Endothelial cell of umbilical vein (primary cell): ENCODE measurements around the gene SPTBN4. TPM values are rescaled to one million over a fixed set of nuclear protein-coding genes. Genes with fewer than 3 reads are reported as not detected.

Experiments
- BruUV-seq: library from RNA; stranded (reverse); fragments of 400-500 nt; replicated peaks from 2 replicates; lab custom pipeline; 2021; lab: Mats Ljungman, UMichigan
- CTCF ChIA-PET: fragments of 300-600, 350-600 bp; sonication (Branson Sonifier 250); formaldehyde crosslinking; loops from one replicate; lab custom pipeline; 2021; ENCODE audit warnings: antibody characterized with exemption, inconsistent platforms; lab: Charles Lee
- POLR2A ChIA-PET: fragments of 300-600, 350-600 bp; sonication (Branson Sonifier 250); formaldehyde crosslinking; loops from one replicate; lab custom pipeline; 2021; ENCODE audit warnings: antibody characterized with exemption, inconsistent platforms; lab: Charles Lee
- DNase-seq: peaks from one replicate; pipeline ENCODE4 v3.0.0-alpha.2; 2011; ENCODE audit warnings: low read depth, low spot score
- FAIRE-seq: peaks from 2 replicates; lab custom pipeline; 2011; peaks lifted over from hg19 to GRCh38; lab: Jason Lieb, UNC
- H2AFZ ChIP-seq: 2 replicates; pipeline ENCODE4 v1.6.0; 2012; ENCODE audit warnings: low read depth, low read length, control low read depth, inconsistent platforms
- H3K27ac ChIP-seq: 2 replicates; pipeline ENCODE4 v1.5.1; 2011; ENCODE audit warnings: low read depth, mild to moderate bottlenecking, control low read depth, low read length, moderate library complexity; ENCODE audit not compliant: insufficient read depth
- H3K27me3 ChIP-seq, 2 experiments: 2 replicates each; pipeline versions ENCODE4 v1.6.0 to v1.6.1; 2011; ENCODE audit warnings: low read length in 2 of 2, mixed read lengths in 1 of 2; ENCODE audit not compliant: control insufficient read depth in 2 of 2, insufficient read depth in 2 of 2
- H3K36me3 ChIP-seq, 2 experiments: 2 replicates in 1 of 2; 3 replicates in 1 of 2; pipeline ENCODE4 v1.5.1; 2011; ENCODE audit warnings: low read length in 2 of 2, mild to moderate bottlenecking in 1 of 2, moderate library complexity in 1 of 2; ENCODE audit not compliant: control insufficient read depth in 2 of 2, insufficient read depth in 2 of 2; ENCODE audit errors: extremely low read depth in 1 of 2
- H3K4me1 ChIP-seq: 3 replicates; pipeline ENCODE4 v1.5.1; 2011; ENCODE audit warnings: mild to moderate bottlenecking, low read length; ENCODE audit not compliant: control insufficient read depth, insufficient read depth; ENCODE audit errors: extremely low read depth
- H3K4me2 ChIP-seq: 2 replicates; pipeline ENCODE4 v1.6.1; 2011; ENCODE audit warnings: low read length, control low read depth, mixed read lengths; ENCODE audit not compliant: insufficient read depth
- H3K4me3 ChIP-seq, 3 experiments: fragments of 200-600 bp in 1 of 3; sonication (generic), shearing (Covaris generic) in 1 of 3; replicated peaks in 1 of 3; 2 replicates each; pipeline ENCODE4 v1.5.1; 2011 to 2016; ENCODE audit warnings: control low read depth in 3 of 3, low read length in 3 of 3, mild to moderate bottlenecking in 2 of 3, inconsistent platforms in 1 of 3, low read depth in 1 of 3, moderate library complexity in 1 of 3; ENCODE audit not compliant: insufficient read depth in 1 of 3
- H3K79me2 ChIP-seq: 2 replicates; pipeline ENCODE4 v1.6.0; 2012; ENCODE audit warnings: low read length, inconsistent platforms; ENCODE audit not compliant: control insufficient read depth, insufficient read depth
- H3K9ac ChIP-seq: replicated peaks from 2 replicates; pipeline ENCODE3; 2011; ENCODE audit warnings: low read length, control low read depth; ENCODE audit not compliant: insufficient read depth; ENCODE audit errors: extremely low read depth
- H3K9me1 ChIP-seq: replicated peaks from 3 replicates; pipeline ENCODE4 v1.6.0; 2011; ENCODE audit warnings: mild to moderate bottlenecking, low read length; ENCODE audit not compliant: control insufficient read depth, insufficient read depth; ENCODE audit errors: extremely low read depth
- H3K9me3 ChIP-seq: replicated peaks from 2 replicates; pipeline ENCODE4 v1.5.1; 2012; ENCODE audit warnings: low read length, inconsistent platforms; ENCODE audit not compliant: control insufficient read depth, insufficient read depth
- H4K20me1 ChIP-seq: replicated peaks from 2 replicates; pipeline ENCODE3; 2011; ENCODE audit warnings: mild to moderate bottlenecking, low read length; ENCODE audit not compliant: control insufficient read depth, insufficient read depth; ENCODE audit errors: extremely low read depth
- EZH2 ChIP-seq: IDR thresholded peaks from 2 replicates; pipeline ENCODE4 v1.6.1; 2012; ENCODE audit warnings: borderline replicate concordance, low read depth, mild to moderate bottlenecking, moderate library complexity, low read length, inconsistent platforms; ENCODE audit not compliant: severe bottlenecking
- FOS ChIP-seq: IDR thresholded peaks from 2 replicates; pipeline ENCODE4 v1.6.1; 2011; ENCODE audit warnings: mild to moderate bottlenecking, low read length, moderate library complexity, borderline replicate concordance; ENCODE audit not compliant: insufficient read depth
- GATA2 ChIP-seq: IDR thresholded peaks from 2 replicates; pipeline ENCODE4 v1.7.0; 2011; ENCODE audit warnings: low read depth, mild to moderate bottlenecking, moderate library complexity, mixed read lengths, low read length; ENCODE audit not compliant: insufficient read length, insufficient read depth
- JUN ChIP-seq: IDR thresholded peaks from 2 replicates; pipeline ENCODE4 v1.6.1; 2011; ENCODE audit warnings: borderline replicate concordance, low read depth; ENCODE audit not compliant: insufficient read length, insufficient read depth
- MYC ChIP-seq: IDR thresholded peaks from one replicate; pipeline ENCODE4 v1.6.1; 2011; ENCODE audit warnings: mild to moderate bottlenecking, low read depth, low read length
- POLR2A ChIP-seq: IDR thresholded peaks from 2 replicates; pipeline ENCODE4 v1.6.1; 2012; ENCODE audit warnings: low read depth, mild to moderate bottlenecking, control low read depth, low read length
- POLR2AphosphoS5 ChIP-seq: IDR thresholded peaks from 2 replicates; pipeline ENCODE4 v1.6.1; 2012; ENCODE audit warnings: low read depth, mild to moderate bottlenecking, control low read depth, low read length, moderate library complexity; ENCODE audit not compliant: insufficient read depth
- dilution Hi-C: fragments of 300-500 bp; cut with MboI; formaldehyde crosslinking; loops from one replicate; pipeline ENCODE4 v1.15.0; 2019; ENCODE audit warnings: low sequenced_read_pairs; ENCODE audit not compliant: extremely low pct_ligation_motif_present
- intact Hi-C: fragments of 100-400 bp; cut with micrococcal nuclease; formaldehyde crosslinking; loops from one replicate; pipeline ENCODE4 v1.10.0; 2022
- polyA plus RNA-seq, 4 experiments: library from polyadenylated mRNA; depleted of rRNA in 3 of 4; stranded (reverse) in 3 of 4; unstranded in 1 of 4; fragments of >200 nt; gene quantifications; 2 replicates each; pipeline versions ENCODE4 v1.2.1 to v1.2.3, GENCODE V29; 2011 to 2012; ENCODE audit warnings: missing spikeins in 1 of 4
- total RNA-seq: library from RNA; stranded (reverse); gene quantifications from 2 replicates; pipeline ENCODE4 v1.2.3, GENCODE V29; 2021
- TF ChIP-seq, protein P1 (sequence below): IDR thresholded peaks from 2 replicates; pipeline ENCODE4 v1.6.1; 2011; ENCODE audit not compliant: insufficient read depth, insufficient read length
- TF ChIP-seq, protein P2 (sequence below), 2 donors: IDR thresholded peaks; 1 replicate in 1 of 2; 2 replicates in 1 of 2; pipeline ENCODE4 v1.5.1; 2011; ENCODE audit warnings: low read length in 2 of 2, mild to moderate bottlenecking in 2 of 2, moderate library complexity in 2 of 2, control low read depth in 1 of 2, inconsistent platforms in 1 of 2, low read depth in 1 of 2; ENCODE audit not compliant: insufficient read depth in 1 of 2; ENCODE audit errors: extremely low read depth in 1 of 2

Gene SPTBN4
- total and polyA plus RNA-seq, 2 donors (not counting 3 experiments of a cell fraction or from before 2014, with no cell fraction given): 0.33 TPM; not detected in 1

DNA sequence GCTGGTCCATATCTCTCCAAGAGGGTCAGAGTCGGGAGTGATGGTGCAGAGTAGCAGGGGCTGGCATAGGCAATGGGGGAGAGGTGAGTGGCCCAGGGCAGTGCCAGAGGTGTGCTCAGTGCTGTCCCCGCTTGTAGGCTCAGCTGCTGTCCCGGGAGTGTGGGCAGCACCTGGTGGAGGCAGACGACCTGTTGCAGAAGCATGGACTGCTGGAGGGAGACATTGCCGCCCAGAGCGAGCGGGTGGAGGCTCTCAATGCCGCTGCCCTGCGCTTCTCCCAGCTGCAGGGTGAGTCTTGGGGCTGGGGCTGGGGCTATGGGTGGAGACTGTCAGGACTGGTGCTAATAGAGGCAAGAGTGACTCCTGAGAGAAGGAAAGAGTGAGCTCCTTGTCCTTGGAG is 39.3 kb downstream of the SPTBN4 start:
- no peak overlapping the region for H3K4me2 ChIP-seq
- TF ChIP-seq JUN (no peak), GATA2 (no peak), POLR2A (no peak), EZH2 (no peak), MYC (no peak), POLR2AphosphoS5 (no peak), FOS (no peak)
- TF ChIP-seq, protein P1, sequence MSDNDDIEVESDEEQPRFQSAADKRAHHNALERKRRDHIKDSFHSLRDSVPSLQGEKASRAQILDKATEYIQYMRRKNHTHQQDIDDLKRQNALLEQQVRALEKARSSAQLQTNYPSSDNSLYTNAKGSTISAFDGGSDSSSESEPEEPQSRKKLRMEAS: no peak
- TF ChIP-seq, protein P2, sequence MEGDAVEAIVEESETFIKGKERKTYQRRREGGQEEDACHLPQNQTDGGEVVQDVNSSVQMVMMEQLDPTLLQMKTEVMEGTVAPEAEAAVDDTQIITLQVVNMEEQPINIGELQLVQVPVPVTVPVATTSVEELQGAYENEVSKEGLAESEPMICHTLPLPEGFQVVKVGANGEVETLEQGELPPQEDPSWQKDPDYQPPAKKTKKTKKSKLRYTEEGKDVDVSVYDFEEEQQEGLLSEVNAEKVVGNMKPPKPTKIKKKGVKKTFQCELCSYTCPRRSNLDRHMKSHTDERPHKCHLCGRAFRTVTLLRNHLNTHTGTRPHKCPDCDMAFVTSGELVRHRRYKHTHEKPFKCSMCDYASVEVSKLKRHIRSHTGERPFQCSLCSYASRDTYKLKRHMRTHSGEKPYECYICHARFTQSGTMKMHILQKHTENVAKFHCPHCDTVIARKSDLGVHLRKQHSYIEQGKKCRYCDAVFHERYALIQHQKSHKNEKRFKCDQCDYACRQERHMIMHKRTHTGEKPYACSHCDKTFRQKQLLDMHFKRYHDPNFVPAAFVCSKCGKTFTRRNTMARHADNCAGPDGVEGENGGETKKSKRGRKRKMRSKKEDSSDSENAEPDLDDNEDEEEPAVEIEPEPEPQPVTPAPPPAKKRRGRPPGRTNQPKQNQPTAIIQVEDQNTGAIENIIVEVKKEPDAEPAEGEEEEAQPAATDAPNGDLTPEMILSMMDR (IDR thresholded peaks at IDR 0.05; ENCODE audit: extremely low read depth in 1 of 2, insufficient read depth in 1 of 2, low read depth in 1 of 2, low read length in 2 of 2): no peak
- H3K79me2 ChIP-seq: no peaks in the 10 kb centered on the region
- ChIA-PET POLR2A (no interaction called here), CTCF (no interaction called here)
- no peaks in the 10 kb centered on the region for H3K9me1 ChIP-seq
- FAIRE-seq: no peak
- H3K27me3 ChIP-seq: no peaks in the 10 kb centered on the region
- dilution Hi-C loops: no loop called here
- H4K20me1 ChIP-seq: no peaks in the 10 kb centered on the region
- DNase-seq: no peak
- BruUV-seq: no TSS peak
- no peak overlapping the region for H3K4me3 ChIP-seq
- no peaks in the 10 kb centered on the region for H3K36me3 ChIP-seq
- H3K27ac ChIP-seq: no peak overlapping the region
- H3K9ac ChIP-seq: no peak overlapping the region
- H3K4me1 ChIP-seq: no peaks in the 10 kb centered on the region
- no peak overlapping the region for H2AFZ ChIP-seq
- H3K9me3 ChIP-seq: no peaks in the 10 kb centered on the region
- intact Hi-C loops: no loop called here
